Measurements from ENCODE around the gene LRRC14B. TPM values are rescaled to one million over a fixed set of nuclear protein-coding genes. Genes with fewer than 3 reads are reported as not detected.

The LRRC14B gene
- total RNA-seq, result not detected

DNA sequence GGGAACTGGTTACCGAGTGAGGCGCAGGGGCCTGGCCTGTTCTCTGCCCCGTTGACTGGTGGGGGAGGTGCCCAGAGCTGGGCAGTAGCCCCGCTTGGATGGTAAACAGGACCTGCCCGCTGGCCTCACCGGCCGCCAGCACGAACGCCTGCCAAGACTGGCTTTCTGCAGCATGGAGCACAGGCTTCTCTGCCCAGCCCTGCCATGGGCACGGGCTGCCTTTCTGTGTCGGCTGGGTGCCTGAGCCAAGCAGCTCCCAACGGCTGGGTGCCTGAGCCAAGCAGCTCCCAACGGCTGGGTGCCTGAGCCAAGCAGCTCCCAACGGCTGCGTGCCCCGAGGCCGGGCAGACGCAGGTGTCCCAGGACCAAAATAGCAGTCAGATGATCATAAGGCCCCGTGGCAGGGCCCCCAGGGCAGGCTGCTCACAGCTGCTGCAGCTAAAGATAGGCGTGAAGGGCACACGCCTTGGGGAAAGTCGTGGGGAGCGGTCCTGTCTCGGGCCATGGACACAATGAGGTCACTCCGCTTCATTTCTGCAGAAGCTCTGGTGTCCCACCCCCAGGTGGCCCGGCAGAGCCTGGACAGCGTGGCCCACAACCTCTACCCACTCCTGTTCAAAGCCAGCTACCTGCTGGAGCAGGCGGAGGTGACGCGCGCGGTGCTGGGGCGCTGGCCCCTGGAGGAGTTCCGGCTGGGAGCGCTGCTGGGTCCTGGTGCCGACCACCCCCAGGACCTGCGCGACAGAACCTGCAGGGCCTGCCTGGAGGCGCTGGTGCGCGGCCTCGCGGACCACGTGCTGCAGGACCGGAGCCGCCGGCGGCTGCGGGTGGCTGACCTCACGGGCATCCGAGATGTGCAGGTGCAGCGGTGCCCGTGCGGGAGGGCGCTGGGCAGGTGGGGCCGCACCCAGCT, at the start of gene LRRC14B:
LRRC14B (plus strand) TSS at position 460 of the 913 bp plus-strand sequence; CDS start at position 504, 44 bp downstream.
- H3K27me3 Mint-ChIP-seq (ENCODE audit: low read depth), result no peaks in the 10 kb centered on the region
- ATAC-seq (replicated peaks in 1 of 2) (peak; percentile 33 to 41), DNase-seq (peak; percentile 29 to 46)
- no peak within 1 kb of the TSS for H3K27ac Mint-ChIP-seq
- H3K9me3 Mint-ChIP-seq, result no peaks in the 10 kb centered on the region
- H3K4me3 Mint-ChIP-seq, result peak within 1 kb of the TSS in 1 of 2 donors; percentile 58
- H3K4me1 Mint-ChIP-seq (ENCODE audit: low read depth), result peaks cover 14% of the 10 kb centered on the region
- H3K36me3 Mint-ChIP-seq (ENCODE audit: insufficient read depth in 2 of 2), result no peaks in the 10 kb centered on the region

DNA sequence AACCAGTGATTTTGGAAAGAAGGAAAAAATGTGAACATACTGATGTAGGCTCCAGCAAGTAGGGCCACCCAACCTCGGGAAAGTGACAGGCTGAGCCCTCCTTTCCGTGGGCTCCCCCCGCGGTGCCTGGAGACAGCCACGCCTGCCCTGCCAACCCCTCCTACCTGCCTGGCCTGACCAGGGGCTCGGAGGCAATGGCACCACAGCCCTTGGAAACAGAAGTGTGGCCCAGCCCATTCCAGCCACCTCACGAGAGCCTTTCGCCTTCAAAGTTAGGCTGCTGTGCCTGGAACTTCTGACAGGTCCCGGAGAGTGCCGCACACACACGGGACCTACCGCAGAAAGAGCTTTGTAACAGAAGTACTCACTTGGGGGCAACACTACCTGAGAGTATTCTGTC, 49.5 kb upstream of the LRRC14B start:
- Mint-ChIP-seq H3K4me3 (no peak overlapping the region), H3K27ac (no peak overlapping the region), H3K27me3 (ENCODE audit: low read depth) (peaks cover 5% of the 10 kb centered on the region), H3K36me3 (ENCODE audit: insufficient read depth in 2 of 2) (peaks cover 1 to 2% of the 10 kb centered on the region in 2 donors), H3K9me3 (peaks cover 0 to 1% of the 10 kb centered on the region in 2 donors), H3K4me1 (ENCODE audit: low read depth) (no peaks in the 10 kb centered on the region)
- ATAC-seq (replicated peaks in 1 of 2) (no peak), DNase-seq (no peak)

DNA sequence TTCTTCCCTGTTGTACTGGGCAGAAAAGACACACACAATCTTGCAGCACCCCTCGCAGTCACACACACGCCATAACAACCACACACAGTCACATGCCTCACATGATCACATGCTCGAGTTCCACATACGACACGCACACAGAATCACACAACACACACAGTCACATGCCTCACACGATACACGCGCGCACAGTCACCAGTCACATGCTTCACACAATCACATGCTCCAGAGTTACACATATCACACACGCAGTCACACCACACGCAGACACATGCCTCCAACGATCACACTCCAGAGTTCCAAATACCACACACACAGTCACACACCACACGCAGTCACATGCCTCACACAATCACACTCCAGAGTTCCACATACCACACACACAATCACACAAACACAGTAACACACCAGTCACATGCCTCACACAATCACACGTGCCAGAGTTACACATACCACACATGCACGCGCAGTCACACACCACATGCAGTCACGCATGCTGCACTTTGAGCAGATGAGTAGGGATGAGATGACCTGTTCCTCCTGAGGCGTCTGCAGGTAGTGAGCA, 49.0 kb upstream of the LRRC14B start:
- peaks cover 5% of the 10 kb centered on the region for H3K27me3 Mint-ChIP-seq (ENCODE audit: low read depth)
- H3K9me3 Mint-ChIP-seq, result peaks cover 0 to 6% of the 10 kb centered on the region in 2 donors
- no peak overlapping the region for H3K27ac Mint-ChIP-seq
- no peak overlapping the region for H3K4me3 Mint-ChIP-seq
- H3K4me1 Mint-ChIP-seq (ENCODE audit: low read depth), result no peaks in the 10 kb centered on the region
- ATAC-seq (replicated peaks in 1 of 2) (no peak), DNase-seq (no peak)
- H3K36me3 Mint-ChIP-seq (ENCODE audit: insufficient read depth in 2 of 2), result peaks cover 7 to 8% of the 10 kb centered on the region in 2 donors

DNA sequence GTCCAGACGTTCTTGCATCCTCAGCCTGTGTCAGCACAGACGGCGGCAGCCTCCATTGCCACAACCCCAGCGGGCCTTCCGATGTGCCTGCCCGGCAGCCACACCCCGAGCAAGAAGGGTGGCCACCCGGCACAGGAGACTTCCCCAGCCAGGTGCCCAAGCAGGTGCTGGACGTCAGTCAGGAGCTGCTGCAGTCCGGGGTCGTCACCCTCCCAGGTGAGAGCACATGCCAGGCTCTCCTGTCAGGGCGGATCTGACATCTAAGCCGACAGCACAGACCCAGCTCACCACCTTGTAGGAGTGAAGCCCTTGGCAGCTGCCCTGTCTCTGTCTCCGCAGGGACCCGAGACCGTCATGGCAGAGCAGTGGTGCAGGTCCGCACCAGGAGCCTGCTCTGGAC, 48.3 kb upstream of the LRRC14B start:
- H3K4me1 Mint-ChIP-seq (ENCODE audit: low read depth), result no peaks in the 10 kb centered on the region
- peaks cover 5% of the 10 kb centered on the region for H3K27me3 Mint-ChIP-seq (ENCODE audit: low read depth)
- H3K36me3 Mint-ChIP-seq (ENCODE audit: insufficient read depth in 2 of 2), result peaks cover 14 to 15% of the 10 kb centered on the region in 2 donors
- ATAC-seq (replicated peaks in 1 of 2), result no peak
- no peak for DNase-seq
- no peak overlapping the region for H3K4me3 Mint-ChIP-seq
- H3K27ac Mint-ChIP-seq, result no peak overlapping the region
- peaks cover 6 to 10% of the 10 kb centered on the region in 2 donors for H3K9me3 Mint-ChIP-seq

DNA sequence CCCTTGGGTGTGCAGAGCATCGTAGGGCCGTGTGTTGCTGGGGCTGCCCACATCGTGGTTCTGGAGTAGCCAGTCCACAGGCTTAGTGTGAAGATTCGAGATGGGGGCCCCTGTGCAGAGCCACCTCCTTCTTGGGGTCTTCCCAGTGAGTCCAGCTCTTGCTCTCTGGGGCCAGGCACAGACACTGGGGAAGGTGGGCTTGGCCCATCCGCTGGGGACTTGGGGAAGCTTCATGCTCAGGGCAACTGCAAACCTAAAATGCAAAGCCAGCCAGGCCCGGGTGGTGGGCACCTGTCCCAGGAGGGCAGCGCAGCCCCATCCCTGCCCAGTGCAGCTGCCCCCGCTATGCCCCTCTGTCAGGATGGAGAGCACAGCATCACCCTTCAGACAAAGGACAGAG, 46.4 kb upstream of the LRRC14B start:
- H3K27me3 Mint-ChIP-seq (ENCODE audit: low read depth), result peaks cover 5% of the 10 kb centered on the region
- no peak for ATAC-seq (replicated peaks in 1 of 2)
- H3K36me3 Mint-ChIP-seq (ENCODE audit: insufficient read depth in 2 of 2), result peaks cover 14 to 15% of the 10 kb centered on the region in 2 donors
- no peak for DNase-seq
- no peak overlapping the region for H3K4me3 Mint-ChIP-seq
- H3K4me1 Mint-ChIP-seq (ENCODE audit: low read depth), result no peaks in the 10 kb centered on the region
- H3K27ac Mint-ChIP-seq, result no peak overlapping the region
- H3K9me3 Mint-ChIP-seq, result peaks cover 6 to 13% of the 10 kb centered on the region in 2 donors

DNA sequence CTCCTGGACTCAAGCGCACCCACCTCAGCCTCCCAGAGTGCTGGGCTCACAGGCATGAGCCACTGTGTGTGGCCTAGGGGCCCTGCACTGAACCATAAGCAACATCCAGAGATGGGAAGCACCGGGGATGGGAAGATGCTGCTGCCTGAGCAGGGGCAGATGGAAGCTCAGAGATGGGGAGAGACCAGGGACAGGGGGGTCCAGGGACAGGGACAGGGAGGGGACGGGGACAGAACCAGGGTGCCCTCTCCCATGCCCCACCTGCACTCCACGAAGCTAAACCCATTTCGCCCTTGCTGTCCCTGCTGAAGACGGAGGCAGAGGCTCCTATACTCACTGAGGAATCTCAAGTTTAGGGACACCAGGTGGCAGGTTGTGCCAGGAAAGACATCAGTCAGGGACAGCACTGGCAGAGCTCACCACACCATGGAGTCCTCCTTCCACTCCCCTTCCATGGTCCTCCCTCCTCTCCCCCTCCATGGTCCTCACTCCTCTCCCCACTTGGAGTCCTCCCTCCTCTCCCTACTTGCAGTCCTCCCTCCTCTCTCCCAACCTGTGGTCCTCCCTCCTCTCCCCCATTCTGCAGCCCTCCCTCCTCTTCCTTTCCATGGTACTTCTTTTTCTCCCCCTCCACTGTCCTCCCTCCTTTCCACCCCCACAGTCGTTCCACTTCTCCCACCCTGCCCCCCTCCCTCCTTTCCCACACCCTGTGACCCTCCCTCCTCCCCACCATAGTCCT, 45.5 kb upstream of the LRRC14B start:
- Mint-ChIP-seq H3K4me3 (no peak overlapping the region), H3K36me3 (ENCODE audit: insufficient read depth in 2 of 2) (peaks cover 14 to 15% of the 10 kb centered on the region in 2 donors), H3K4me1 (ENCODE audit: low read depth) (no peaks in the 10 kb centered on the region), H3K9me3 (peaks cover 6 to 13% of the 10 kb centered on the region in 2 donors), H3K27me3 (ENCODE audit: low read depth) (peaks cover 5% of the 10 kb centered on the region), H3K27ac (no peak overlapping the region)
- ATAC-seq (replicated peaks in 1 of 2) (no peak), DNase-seq (no peak)

DNA sequence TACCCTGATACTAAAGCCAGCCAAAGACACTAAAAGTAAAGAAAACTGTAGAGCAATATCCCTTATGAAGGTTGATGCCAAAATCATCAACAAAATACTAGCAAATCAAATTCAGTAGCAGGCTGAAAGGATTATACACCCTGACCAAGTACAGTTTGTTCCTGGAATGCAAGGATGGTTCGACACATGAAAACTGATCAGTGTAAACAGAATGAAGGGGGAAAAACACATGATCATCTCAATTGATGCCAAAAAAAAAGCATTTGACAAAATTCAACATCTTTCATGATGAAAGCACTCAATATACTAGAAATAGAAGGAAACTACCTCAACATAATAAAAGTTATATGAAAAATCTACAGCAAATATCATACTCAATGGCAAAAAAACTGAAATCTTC, 43.5 kb upstream of the LRRC14B start:
- Mint-ChIP-seq H3K4me1 (ENCODE audit: low read depth) (no peaks in the 10 kb centered on the region), H3K36me3 (ENCODE audit: insufficient read depth in 2 of 2) (peaks cover 14 to 15% of the 10 kb centered on the region in 2 donors), H3K9me3 (peaks cover 6 to 13% of the 10 kb centered on the region in 2 donors), H3K4me3 (no peak overlapping the region), H3K27ac (no peak overlapping the region), H3K27me3 (ENCODE audit: low read depth) (peaks cover 5% of the 10 kb centered on the region)
- DNase-seq (no peak), ATAC-seq (replicated peaks in 1 of 2) (no peak)

DNA sequence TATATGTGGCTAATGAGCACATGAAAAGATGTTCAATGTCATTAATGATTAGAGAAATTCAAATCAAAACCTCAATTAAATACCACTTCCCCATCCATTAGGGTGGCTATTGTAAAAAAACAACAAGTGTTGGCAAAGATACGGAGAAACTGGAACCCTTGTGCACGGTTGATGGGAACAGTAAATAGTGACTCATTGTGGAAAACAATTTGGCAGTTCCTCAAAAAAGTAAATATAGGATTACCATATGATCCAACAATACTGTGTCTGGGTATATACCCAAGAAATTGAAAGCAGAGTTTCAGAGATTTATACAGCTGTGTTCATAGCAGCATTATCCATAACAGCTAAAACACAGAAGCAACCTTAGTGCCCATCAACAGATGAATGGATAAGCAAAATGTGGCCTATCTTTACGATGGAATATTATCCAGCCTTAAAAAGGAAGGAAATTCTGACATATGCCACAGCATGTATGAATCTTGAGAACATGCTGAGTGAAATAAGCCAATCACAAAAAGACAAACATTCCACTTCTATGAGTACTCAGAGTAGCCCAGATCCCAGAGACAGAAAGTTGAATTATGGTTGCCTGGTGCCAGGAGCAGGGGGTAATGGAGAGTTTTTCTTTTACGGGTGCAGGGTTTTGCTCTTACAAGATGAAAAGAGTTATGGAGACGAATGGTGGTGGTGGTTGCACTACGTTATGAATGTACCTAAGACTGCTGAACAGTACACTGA, 41.4 kb upstream of the LRRC14B start:
- H3K4me3 Mint-ChIP-seq, result no peak overlapping the region
- DNase-seq (no peak), ATAC-seq (replicated peaks in 1 of 2) (no peak)
- H3K27ac Mint-ChIP-seq, result no peak overlapping the region
- no peaks in the 10 kb centered on the region for H3K4me1 Mint-ChIP-seq (ENCODE audit: low read depth)
- H3K9me3 Mint-ChIP-seq, result peaks cover 6 to 13% of the 10 kb centered on the region in 2 donors
- H3K36me3 Mint-ChIP-seq (ENCODE audit: insufficient read depth in 2 of 2), result peaks cover 14 to 15% of the 10 kb centered on the region in 2 donors
- no peaks in the 10 kb centered on the region for H3K27me3 Mint-ChIP-seq (ENCODE audit: low read depth)

DNA sequence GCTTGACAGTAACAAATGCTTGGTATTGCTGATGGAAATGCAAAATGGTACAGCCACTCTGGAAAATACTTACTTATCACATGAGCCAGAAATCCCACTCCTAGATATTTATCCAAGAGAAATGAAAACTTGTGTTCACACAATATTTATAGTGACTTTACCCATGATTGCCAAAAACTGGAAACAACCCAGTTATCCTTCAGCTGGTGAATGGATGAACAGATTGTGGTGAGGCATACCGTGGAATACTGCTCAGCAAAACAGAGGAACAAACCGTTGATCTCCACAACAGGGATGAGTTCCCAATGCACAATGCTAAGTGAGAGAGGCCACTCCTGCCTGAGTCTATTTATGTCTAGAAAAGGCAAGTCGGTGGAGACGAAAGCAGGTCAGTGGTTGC, 40.5 kb upstream of the LRRC14B start:
- Mint-ChIP-seq H3K27me3 (ENCODE audit: low read depth) (no peaks in the 10 kb centered on the region), H3K27ac (no peak overlapping the region), H3K4me1 (ENCODE audit: low read depth) (no peaks in the 10 kb centered on the region), H3K9me3 (peaks cover 6 to 13% of the 10 kb centered on the region in 2 donors), H3K36me3 (ENCODE audit: insufficient read depth in 2 of 2) (peaks cover 14 to 15% of the 10 kb centered on the region in 2 donors), H3K4me3 (no peak overlapping the region)
- DNase-seq (no peak), ATAC-seq (replicated peaks in 1 of 2) (no peak)

DNA sequence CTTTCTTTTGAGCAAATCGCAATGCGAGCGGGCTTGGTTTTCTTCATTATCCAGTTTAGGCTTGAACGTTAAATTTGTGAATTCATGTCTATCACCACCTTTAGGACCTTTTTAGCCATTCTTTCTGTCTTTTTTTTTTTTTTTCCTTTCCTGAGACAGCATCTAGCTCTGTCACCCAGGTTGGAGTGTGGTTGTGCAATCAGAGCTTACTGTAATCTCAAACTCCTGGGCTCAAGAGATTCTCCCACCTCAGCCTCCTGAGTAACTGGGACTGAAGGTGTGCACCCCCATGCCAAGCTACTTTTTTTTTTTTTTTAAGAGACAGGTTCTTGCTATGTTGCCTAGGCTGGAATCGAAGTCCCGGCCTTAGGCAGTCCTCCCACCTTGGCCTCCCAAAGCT, 39.2 kb upstream of the LRRC14B start:
- ATAC-seq (replicated peaks in 1 of 2), result no peak
- no peaks in the 10 kb centered on the region for H3K4me1 Mint-ChIP-seq (ENCODE audit: low read depth)
- peaks cover 6 to 10% of the 10 kb centered on the region in 2 donors for H3K9me3 Mint-ChIP-seq
- no peak for DNase-seq
- H3K36me3 Mint-ChIP-seq (ENCODE audit: insufficient read depth in 2 of 2), result peaks cover 9% of the 10 kb centered on the region in 2 donors
- H3K27me3 Mint-ChIP-seq (ENCODE audit: low read depth), result no peaks in the 10 kb centered on the region
- no peak overlapping the region for H3K27ac Mint-ChIP-seq
- no peak overlapping the region for H3K4me3 Mint-ChIP-seq

DNA sequence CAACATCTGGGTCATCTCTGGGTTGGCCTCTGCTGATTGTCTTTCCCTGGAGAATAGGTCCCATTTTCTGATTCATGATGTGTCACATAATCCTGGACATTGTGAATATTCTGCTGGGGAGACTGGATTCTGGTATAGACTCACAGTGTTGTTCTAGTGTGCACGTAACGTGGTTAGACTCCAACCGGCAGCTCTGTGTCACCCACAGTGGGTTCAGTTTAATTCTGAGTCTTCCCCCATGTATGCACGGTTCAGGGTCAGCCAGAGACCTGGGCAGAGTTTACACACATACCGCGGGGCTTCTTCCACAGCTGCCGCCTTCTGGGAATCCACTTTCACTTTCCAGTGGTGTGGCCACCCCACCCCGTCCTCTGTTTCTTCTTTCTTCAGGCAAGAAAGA, 38.0 kb upstream of the LRRC14B start:
- H3K4me1 Mint-ChIP-seq (ENCODE audit: low read depth), result no peaks in the 10 kb centered on the region
- H3K9me3 Mint-ChIP-seq, result peaks cover 0 to 3% of the 10 kb centered on the region in 2 donors
- no peak overlapping the region for H3K4me3 Mint-ChIP-seq
- H3K27ac Mint-ChIP-seq, result no peak overlapping the region
- H3K27me3 Mint-ChIP-seq (ENCODE audit: low read depth), result no peaks in the 10 kb centered on the region
- no peak for ATAC-seq (replicated peaks in 1 of 2)
- no peaks in the 10 kb centered on the region for H3K36me3 Mint-ChIP-seq (ENCODE audit: insufficient read depth in 2 of 2)
- DNase-seq, result no peak

DNA sequence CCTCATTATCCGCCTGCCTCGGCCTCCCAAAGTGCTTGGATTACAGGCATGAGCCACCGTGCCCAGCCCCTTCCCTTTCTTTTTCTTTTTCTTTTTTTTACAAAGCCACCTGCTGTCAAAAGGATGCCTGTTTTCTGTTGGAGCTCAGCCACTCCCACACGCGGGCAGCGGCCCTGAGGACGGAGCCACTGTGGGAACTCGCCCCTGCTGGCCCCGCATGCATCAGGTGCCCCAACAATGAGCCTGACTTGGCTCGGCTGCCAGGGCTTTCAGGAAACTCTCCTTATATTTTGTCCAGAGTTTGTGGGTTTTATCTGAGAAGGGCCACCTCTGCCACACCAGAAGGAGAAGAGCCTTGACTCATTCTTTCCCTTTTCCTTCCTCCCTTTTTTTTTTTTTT, 37.1 kb upstream of the LRRC14B start:
- ATAC-seq (replicated peaks in 1 of 2) (no peak), DNase-seq (no peak)
- H3K4me1 Mint-ChIP-seq (ENCODE audit: low read depth), result no peaks in the 10 kb centered on the region
- no peaks in the 10 kb centered on the region for H3K36me3 Mint-ChIP-seq (ENCODE audit: insufficient read depth in 2 of 2)
- no peak overlapping the region for H3K27ac Mint-ChIP-seq
- peaks cover 1% of the 10 kb centered on the region for H3K27me3 Mint-ChIP-seq (ENCODE audit: low read depth)
- peaks cover 0 to 1% of the 10 kb centered on the region in 2 donors for H3K9me3 Mint-ChIP-seq
- no peak overlapping the region for H3K4me3 Mint-ChIP-seq
